ENCODE results near the gene AEN.

GRCh38 chr15:88681610-88682221 lies 60.6 kb downstream of the AEN start:
- TF ChIP-seq EZH2 (IDR thresholded peaks at IDR 0.05; ENCODE audit: insufficient read depth, poor library complexity, severe bottlenecking) (no peak), EZH2phosphoT487 (IDR thresholded peaks at IDR 0.05; ENCODE audit: insufficient read depth, low read depth) (no peak)

Measured in GM23248 (cell line).